ENCODE data around the gene MYO9B.

MYO9B gene

GRCh38 chr19:17063428-17063827 lies 12.1 kb upstream of the MYO9B start:
- DNase-seq, result no peak

DNA sequence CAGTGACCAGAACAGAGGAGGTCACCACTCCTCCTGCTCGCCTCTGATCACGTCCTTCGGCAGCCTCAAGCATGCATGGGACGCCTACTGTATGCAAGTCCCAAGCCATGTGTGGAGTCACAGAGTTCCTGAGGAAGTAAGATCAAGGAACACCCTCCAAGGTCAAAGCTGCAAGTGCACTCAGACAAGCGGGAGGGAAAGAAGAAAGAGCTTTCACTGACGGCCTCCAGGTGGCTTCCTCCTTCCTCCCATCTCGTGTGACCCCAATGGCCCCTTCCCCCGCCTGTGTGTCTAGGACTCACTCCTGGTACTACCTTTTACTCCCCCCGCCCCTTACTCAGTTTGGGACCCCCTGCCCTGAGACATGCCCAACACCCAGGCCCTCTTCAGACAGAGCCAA lies 6.4 kb upstream of the MYO9B start:
- no peak for DNase-seq

DNA sequence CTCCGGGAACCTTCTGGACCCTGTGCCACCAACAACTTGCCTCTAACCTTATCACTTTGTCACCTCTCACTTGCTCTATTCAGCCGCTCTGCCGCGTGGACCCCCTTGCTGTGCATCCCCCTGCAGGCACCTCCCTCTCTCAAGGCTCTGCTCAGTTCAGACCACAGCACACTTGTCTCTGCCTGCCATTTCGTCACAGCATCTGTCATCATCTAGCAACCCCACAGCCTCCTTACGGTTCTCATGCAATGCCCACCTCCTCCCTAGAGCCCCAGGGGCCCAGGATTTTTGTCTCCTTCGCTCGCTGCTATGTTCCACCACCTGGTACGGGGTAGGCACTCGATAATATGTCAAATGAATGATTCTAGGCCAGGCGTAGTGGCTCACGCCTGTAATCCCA lies 5.2 kb upstream of the MYO9B start:
- no peak for DNase-seq

- no peak for DNase-seq
Measured at GRCh38 chr19:17070912-17071311, 4.7 kb upstream of the MYO9B start.

- peak in 2 of 3 experiments; percentile 84 to 93 for DNase-seq
Measured at GRCh38 chr19:17073869-17074633, 1.5 kb upstream of the MYO9B start.

DNA sequence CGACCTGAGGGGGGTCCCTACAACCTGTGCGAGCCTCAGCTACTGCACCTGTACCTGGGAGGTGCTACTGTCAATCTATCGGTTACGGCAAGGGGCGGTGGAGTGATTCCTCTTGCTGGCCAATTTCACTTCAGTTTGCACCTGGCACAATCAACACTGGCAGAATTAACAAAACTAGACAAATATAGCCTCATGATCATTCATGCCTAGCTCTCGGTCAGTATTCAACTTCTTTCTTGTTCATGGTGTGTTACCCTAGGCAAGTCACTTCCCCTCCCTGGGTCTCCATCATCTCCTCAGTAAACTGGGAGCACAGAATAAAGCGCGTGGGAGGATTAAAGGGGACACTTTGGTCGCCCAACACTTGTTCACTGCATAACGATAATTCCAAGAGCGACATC lies 943 bp upstream of the MYO9B start:
- no peak for DNase-seq

DNA sequence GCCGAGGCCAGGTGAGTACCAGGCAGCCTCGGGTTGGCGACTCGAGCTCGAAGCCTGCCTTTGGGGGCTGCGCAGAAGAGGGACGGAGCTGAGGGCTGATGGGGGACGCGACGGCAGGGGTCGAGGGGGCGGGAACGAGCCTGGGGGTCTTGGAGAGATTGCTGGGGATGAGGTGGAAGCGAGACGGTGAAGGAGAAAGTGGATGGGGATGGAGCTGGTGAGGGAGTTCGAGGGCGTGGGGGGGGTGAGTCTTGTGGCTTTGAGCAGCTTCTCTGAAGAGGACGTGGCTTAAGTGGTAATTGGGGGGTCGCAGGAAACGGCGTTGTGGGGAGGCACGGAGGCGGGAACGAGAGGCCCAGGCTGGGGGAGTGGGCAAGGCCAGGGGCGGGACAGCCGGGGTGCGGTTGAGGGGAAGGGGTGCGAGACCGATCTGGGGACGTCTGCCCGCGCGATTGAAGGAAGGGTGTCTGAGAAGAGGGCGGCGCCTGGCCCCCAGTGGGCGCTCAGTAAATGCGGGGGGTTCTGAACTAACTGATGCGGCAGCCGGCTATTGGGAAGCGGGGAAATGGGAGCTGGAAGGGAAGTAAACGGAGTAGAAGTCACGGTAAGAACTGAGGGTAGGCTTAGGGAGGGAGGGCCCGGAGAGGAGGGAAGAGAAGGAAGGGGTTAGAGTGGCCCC lies 426 bp downstream of the MYO9B start:
- peak in 2 of 3 experiments; percentile 62 to 73 for DNase-seq

DNA sequence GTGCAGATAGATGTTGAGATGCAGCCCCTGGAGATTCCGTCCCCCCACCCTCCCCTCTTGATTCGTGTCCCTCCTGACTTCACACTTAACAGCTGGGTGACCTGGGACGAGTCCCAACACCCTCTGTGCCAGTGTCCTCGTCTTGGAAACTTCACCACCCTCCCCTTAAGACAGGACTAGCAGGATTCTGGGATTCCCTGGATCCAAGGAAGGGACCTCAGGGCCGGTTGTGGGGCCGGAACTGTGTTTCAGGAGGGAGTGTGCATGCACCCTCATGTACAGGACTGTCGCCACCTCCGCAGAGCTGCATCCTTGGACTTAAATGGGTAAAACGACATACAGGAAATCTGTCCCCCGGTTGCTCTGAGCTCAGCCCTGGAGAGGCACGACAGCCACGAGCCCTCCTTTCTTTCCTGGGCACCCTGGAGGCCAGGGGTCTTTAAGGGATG lies 990 bp downstream of the MYO9B start:
- no peak for DNase-seq

DNA sequence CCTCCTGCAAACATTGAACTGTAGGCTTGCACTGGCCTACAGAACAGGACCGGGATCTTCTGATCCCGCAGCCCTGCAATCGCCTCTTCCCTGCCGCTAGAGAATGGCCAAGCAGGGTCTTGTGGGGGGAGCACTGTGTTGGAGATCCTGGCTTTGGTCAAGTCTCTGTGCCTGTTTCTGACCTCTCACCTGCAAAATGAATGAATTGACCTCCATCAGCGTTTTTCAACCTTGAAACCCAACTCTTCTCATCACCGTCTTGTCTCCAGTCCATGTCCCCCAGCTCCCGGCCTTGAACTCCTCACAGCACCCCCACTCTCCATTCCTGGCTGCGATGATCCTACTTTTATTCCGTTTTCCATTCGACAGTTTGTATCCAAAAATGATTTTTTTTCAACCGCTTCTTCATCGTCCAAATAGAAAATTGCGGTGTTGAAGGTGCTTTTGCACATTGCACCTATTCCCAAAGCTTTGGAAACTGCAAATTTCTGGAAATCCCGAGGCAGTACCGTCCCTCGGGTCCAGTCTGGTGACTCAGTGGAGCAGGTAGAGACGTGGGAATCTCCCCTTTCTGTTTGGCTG lies 2.0 kb downstream of the MYO9B start:
- DNase-seq, result no peak

DNA sequence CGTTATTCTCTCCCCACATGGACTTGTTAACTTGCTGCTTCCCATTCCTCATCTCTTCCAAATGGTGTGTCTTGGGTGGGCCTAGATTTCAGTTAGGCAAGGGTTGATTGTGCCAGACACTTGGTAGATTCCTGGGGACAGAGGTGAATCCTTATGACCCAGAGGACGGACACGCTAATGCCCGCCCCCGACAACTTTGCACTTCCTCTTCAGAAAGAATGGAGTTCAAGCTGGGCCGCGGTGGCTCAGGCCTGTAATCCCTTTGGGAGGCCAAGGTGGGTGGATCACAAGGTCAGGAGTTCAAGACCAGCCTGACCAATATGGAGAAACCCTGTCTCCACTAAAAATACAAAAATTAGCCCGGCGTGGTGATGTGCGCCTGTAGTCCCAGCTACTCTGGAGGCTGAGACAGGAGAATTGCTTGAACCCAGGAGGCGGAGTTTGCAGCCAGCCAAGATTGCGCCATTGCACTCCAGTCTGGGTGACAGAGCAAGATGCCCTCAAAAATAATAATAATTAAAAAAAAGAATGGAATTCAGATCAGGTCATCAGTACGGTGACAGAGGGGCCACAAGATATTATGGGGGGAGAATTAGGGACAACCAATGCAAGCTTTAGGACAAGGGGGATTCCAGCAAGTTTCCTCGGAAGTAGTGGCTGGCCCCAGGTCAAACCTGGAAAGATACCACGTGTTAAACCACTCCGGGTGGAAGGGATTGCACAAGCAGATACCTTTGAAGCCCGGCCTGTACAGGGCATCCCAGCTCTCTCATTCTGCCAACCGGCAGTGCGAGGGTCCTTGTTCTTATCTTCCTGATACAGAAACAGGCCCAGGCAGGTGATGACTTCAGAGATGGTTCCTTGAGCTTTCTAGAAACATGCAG lies 2.7 kb downstream of the MYO9B start:
- DNase-seq, result no peak

GRCh38 chr19:17078920-17079709 lies 3.5 kb downstream of the MYO9B start:
- DNase-seq, result no peak

DNA sequence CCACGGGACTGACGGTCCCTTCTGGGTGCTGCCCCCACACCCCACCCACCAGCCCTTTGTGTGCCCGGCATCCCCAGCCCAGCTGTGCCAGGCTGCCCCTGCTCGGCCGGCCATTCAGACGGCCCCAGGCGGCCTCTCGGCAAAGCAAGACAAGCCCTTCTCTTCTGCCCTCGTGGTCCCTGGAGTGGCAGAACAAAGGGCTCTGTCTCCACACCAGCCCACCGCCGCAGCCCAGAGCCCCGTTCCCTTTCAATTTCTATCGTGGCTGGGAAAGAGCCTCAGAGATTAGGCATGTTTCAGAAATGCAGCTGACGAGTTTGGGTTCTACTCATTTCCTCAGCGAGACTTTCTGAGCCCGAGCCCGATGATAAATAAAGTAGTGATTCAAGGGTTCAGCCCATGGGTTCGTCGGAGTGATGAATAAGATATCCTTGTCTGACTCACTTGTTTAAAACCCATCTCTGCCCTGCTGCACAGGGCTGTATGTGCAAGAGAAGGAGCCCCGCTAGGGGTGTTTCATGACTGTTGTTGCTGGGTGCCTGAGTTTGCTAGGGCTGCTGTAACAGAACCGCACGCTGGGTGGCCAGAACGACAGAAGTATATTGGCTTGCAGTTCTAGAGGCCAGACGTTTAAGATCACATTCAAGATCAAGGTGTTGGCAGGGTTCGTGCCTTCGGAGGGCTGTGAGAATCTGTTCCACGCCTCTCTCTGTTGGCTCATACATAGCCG lies 4.3 kb downstream of the MYO9B start:
- DNase-seq, result no peak

DNA sequence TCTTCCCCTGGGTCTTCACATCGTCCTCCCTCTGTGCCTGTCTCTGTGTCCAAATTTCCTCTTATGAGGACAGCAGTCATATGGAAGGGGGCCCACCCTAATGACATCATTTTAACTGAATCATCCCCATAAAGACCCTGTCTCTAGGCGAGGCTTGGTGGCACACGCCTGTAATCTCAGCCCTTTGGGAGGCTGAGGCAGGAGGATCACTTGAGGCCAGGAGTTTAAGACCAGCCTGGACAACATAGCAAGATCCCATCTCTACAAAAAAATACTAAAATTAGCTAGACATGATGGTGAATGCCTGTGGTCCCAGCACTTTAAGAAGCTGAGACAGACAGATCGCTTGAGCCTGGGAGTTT lies 4.8 kb downstream of the MYO9B start:
- DNase-seq, result no peak

GRCh38 chr19:17081672-17082630 lies 6.4 kb downstream of the MYO9B start:
- DNase-seq, result no peak

DNA sequence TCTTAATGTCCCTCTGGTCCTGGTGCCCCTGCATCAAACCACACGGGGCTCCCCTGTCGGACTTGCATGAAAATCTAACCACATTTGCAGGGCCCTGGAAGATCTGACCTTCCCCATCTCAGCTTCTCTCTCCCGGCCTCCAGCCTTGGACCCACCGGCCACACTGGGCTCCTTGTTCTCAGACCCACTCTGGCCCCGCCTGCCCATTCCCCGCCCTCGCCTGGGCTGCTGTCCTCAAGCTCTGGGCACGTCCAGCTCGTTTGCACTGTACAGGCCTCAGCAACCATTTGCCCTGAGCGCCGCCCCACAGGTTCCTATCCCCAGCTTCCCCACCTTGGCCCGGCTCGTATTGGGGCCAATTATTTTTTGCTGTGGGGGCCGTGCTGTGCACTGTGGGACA lies 10.5 kb downstream of the MYO9B start:
- no peak for DNase-seq

DNA sequence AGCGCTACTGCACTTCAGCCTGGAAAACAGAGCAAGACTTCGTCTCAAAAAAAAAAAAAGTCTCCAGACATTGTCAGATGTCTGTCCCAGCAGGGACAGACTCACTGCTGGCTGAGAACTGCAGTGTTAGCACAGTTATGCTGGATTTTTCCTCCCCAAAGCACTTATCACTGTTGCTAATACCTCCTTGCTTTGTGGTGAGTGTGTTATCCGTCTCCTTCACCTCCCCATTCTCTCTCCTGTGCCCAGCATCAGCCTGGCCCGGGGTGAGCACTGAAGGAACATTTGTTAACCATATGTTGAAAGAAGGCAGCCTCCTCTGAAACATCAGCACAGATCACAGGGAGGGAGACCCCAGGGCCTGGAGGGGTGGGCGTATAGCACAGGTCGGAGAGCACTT lies 11.3 kb downstream of the MYO9B start:
- no peak for DNase-seq

DNA sequence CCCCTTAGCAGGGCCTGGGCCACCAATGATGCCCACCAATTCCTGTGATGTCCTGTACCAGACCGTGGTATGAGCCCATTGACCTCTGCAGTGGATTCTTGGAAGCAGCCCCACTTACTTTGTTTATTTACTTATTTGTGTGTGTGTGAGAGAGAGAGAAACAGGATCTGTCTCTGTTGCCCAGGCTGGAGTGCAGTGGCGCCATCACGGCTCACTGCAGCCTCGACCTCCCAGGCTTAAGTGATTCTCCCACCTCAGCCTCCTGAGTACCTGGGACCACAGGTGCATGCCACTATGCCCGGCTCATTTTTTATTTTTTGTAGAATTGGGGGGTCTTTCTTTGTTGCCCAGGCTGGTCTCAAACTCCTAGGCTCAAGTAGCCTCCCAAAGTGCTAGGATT lies 13.0 kb downstream of the MYO9B start:
- no peak for DNase-seq

GRCh38 chr19:17090583-17090982 lies 15.0 kb downstream of the MYO9B start:
- no peak for DNase-seq

DNA sequence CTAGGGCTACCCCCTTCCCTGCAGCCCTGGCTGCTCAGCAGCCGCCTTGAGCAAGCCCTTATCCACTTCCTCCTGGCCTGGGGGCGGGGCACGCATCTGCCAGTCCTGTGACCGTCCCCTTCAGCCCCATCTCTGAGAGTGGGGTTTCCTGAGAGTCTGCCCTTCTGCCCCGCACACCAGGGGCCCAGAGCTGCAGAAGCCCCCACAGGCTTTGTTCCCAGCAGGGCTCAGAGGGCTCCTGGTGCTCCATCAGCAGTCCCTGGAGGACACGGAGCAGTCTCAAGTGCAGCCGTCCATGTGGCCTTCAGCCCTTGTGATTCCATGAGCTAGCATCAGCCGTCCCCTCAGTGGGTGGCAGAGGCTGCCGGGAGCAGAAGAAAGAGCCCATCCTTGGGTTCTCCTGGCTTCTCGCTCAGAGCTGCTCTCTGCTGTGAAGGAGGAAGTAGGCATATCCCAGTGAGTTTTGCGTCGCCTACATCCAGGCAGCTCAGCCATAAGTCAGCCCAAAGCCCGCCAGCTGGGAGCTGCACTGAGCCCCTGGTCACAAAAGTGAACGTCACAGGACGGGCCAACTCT lies 16.3 kb downstream of the MYO9B start:
- no peak for DNase-seq

DNA sequence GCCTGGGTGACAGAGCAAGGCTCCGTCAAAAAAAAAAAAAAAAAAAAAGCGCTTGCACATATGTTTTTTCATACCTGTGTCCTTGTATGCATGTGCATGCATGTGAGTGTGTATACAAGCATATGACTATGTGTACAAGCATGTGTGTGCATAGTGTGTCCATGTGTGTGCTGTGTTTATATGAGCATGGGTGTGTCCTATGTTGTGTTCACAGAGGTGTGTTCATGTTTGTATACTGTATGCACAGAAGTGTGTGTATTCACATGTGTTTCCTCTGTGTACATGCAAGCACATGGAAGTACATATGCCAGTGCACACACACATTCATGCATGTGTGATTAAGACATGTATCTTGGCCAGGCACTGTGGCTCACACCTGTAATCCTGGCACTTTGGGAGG lies 17.1 kb downstream of the MYO9B start:
- no peak for DNase-seq
